Natural killer cell (primary cell): Measurements from ENCODE around the gene PUS1. TPM values are rescaled to one million over a fixed set of nuclear protein-coding genes. Genes with fewer than 3 reads are reported as not detected.

Source experiments
- ATAC-seq, 3 donors: fragments of 150-1000 bp in 2 of 3; fragments of 200-7000 bp in 1 of 3; cut with Tn5 transposase; 1 replicate in 1 of 3; 2 replicates in 2 of 3; pipeline ENCODE4 v1.10.0; 2021; ENCODE audit warnings: mild to moderate bottlenecking in 2 of 3, moderate library complexity in 2 of 3
- DNase-seq, 2 donors: peaks; one replicate each; pipeline versions ENCODE4 v3.0.0 to v3.0.0-alpha.2; 2013 to 2021; ENCODE audit warnings: mixed read lengths in 1 of 2
- H3K27ac ChIP-seq: one replicate; pipeline ENCODE4 v1.5.1; 2013; ENCODE audit warnings: mild to moderate bottlenecking, low read length
- H3K27me3 ChIP-seq: one replicate; pipeline ENCODE4 v1.6.1; 2013; ENCODE audit warnings: low read length; ENCODE audit not compliant: control insufficient read depth, insufficient read depth
- H3K36me3 ChIP-seq: one replicate; pipeline ENCODE4 v1.6.1; 2013; ENCODE audit warnings: low read length; ENCODE audit not compliant: control insufficient read depth, insufficient read depth
- H3K4me1 ChIP-seq: one replicate; pipeline ENCODE4 v1.6.1; 2013; ENCODE audit warnings: low read length; ENCODE audit not compliant: control insufficient read depth, insufficient read depth
- H3K4me3 ChIP-seq: one replicate; pipeline ENCODE4 v1.5.1; 2013; ENCODE audit warnings: low read length
- H3K9me3 ChIP-seq: one replicate; pipeline ENCODE4 v1.6.1; 2013; ENCODE audit warnings: low read length; ENCODE audit not compliant: control insufficient read depth, insufficient read depth
- H3K27ac Mint-ChIP-seq, 2 donors: one replicate each; pipeline ENCODE4 v1.8.0; 2022; ENCODE audit warnings: mild to moderate bottlenecking in 2 of 2, mixed read lengths in 2 of 2, moderate library complexity in 1 of 2
- H3K27me3 Mint-ChIP-seq, 2 donors: one replicate each; pipeline ENCODE4 v1.8.0; 2022; ENCODE audit warnings: low read depth in 2 of 2, mixed read lengths in 2 of 2
- H3K36me3 Mint-ChIP-seq: one replicate; pipeline ENCODE4 v1.8.0; 2022; ENCODE audit warnings: mixed read lengths
- H3K4me1 Mint-ChIP-seq, 2 donors: one replicate each; pipeline ENCODE4 v1.8.0; 2022; ENCODE audit warnings: mixed read lengths in 2 of 2
- H3K4me3 Mint-ChIP-seq: one replicate; pipeline ENCODE4 v1.8.0; 2022; ENCODE audit warnings: mild to moderate bottlenecking, moderate library complexity, mixed read lengths
- H3K9me3 Mint-ChIP-seq, 2 donors: one replicate each; pipeline ENCODE4 v1.8.0; 2022; ENCODE audit warnings: mixed read lengths in 2 of 2
- CTCF ChIP-seq: fragments of 200-600 bp; IDR thresholded peaks from one replicate; pipeline ENCODE4 v1.8.0; 2022; ENCODE audit warnings: antibody characterized with exemption
- WGBS: methylation state at CpG from one replicate; pipeline ENCODE4 v1.1.7; 2013; ENCODE audit warnings: missing lambda C conversion rate; ENCODE audit not compliant: insufficient coverage; 5-methylcytosine and 5-hydroxymethylcytosine counted together
- intact Hi-C: fragments of 100-400 bp; cut with micrococcal nuclease; formaldehyde crosslinking; loops from one replicate; pipeline ENCODE4 v1.14.2; 2022
- total RNA-seq, 4 donors: library from RNA; stranded (reverse); fragments of 120-200 nt in 1 of 4; gene quantifications; one replicate each; pipeline versions ENCODE4 v1.2.3 to v1.2.4, GENCODE V29; 2013 to 2022

The PUS1 gene
- total RNA-seq, 3 donors from 2014 or later (not counting 1 experiment from before 2014, with no cell fraction given) = 16.9 to 21.9 (median 20.6) TPM

- Mint-ChIP-seq H3K27me3 (no peaks in the 10 kb centered on the region), H3K36me3 (no peaks in the 10 kb centered on the region), H3K27ac (no peak overlapping the region), H3K4me1 (no peaks in the 10 kb centered on the region), H3K9me3 (no peaks in the 10 kb centered on the region), H3K4me3 (no peak overlapping the region)
- Histone ChIP-seq H3K4me1 (peaks cover 10% of the 10 kb centered on the region), H3K9me3 (no peaks in the 10 kb centered on the region), H3K36me3 (peaks cover 8% of the 10 kb centered on the region), H3K27me3 (no peaks in the 10 kb centered on the region), H3K4me3 (no peak overlapping the region), H3K27ac (no peak overlapping the region)
- ATAC-seq (peak in 1 of 3 donors; percentile 11), DNase-seq (no peak)
- TF ChIP-seq CTCF = no peak
- intact Hi-C loops = no loop called here
- WGBS = 96% methylated on average over 35 of the region's 35 CpGs
Observed at GRCh38 chr12:131920902-131921840, 7.9 kb upstream of the PUS1 start.

- no peaks in the 10 kb centered on the region for H3K9me3 ChIP-seq
- Mint-ChIP-seq H3K36me3 (no peaks in the 10 kb centered on the region), H3K27ac (no peak overlapping the region), H3K4me1 (no peaks in the 10 kb centered on the region), H3K27me3 (no peaks in the 10 kb centered on the region), H3K9me3 (no peaks in the 10 kb centered on the region), H3K4me3 (no peak overlapping the region)
- TF ChIP-seq CTCF = no peak
- ATAC-seq = peak in 1 of 3 donors; percentile 2
- no peak overlapping the region for H3K4me3 ChIP-seq
- no peak overlapping the region for H3K27ac ChIP-seq
- DNase-seq = no peak
- 95% methylated on average over 29 of the region's 29 CpGs for WGBS
- intact Hi-C loops = no loop called here
- no peaks in the 10 kb centered on the region for H3K27me3 ChIP-seq
- H3K4me1 ChIP-seq = peaks cover 10% of the 10 kb centered on the region
- peaks cover 5% of the 10 kb centered on the region for H3K36me3 ChIP-seq
Observed at GRCh38 chr12:131921866-131922769, 7.0 kb upstream of the PUS1 start.

GRCh38 chr12:131922772-131923171, 6.3 kb upstream of the PUS1 start:
- Mint-ChIP-seq H3K9me3 (no peaks in the 10 kb centered on the region), H3K27me3 (no peaks in the 10 kb centered on the region), H3K27ac (no peak overlapping the region), H3K36me3 (no peaks in the 10 kb centered on the region), H3K4me3 (no peak overlapping the region), H3K4me1 (peaks cover 0 to 3% of the 10 kb centered on the region in 2 donors)
- no peaks in the 10 kb centered on the region for H3K27me3 ChIP-seq
- TF ChIP-seq CTCF = no peak
- no peak for ATAC-seq
- 91% methylated on average over 13 of the region's 13 CpGs for WGBS
- H3K4me1 ChIP-seq = peaks cover 13% of the 10 kb centered on the region
- no peak for DNase-seq
- intact Hi-C loops = no loop called here
- peaks cover 5% of the 10 kb centered on the region for H3K36me3 ChIP-seq
- H3K4me3 ChIP-seq = no peak overlapping the region
- no peak overlapping the region for H3K27ac ChIP-seq
- H3K9me3 ChIP-seq = no peaks in the 10 kb centered on the region
